NCI-H2029 treated with DMSO at 0.1 percent for 48 hours (cell line): ENCODE results near the gene NIPAL3.
"Not testable (repeated sequence)": the region's sequence is repeated elsewhere in the genome, so short reads cannot be mapped to it uniquely, and the experiment has no call there.

ENCODE experiments used
- DNase-seq: peaks from one replicate; lab custom pipeline; 2025; lab: John Stamatoyannopoulos, UW

The NIPAL3 gene

DNA sequence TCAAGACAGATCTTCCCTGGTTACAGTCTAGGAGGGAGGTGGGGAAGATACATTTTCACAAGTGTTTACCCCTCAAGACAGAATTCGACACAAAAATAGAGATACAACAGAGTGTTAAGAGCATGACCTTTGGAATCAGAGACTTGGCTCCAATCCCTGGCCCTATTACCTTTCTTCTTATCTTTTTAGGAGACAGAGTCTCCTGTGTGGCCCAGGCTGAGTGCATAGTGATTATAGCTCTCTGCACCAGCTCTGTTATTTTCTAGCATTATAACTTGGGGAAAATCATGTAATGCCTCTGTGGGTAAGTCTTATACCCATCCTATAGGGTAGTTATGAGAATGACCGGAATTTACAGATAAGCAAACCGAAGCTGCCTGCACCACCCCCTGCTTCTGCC, 9.8 kb downstream of the NIPAL3 start:
- no peak for DNase-seq

DNA sequence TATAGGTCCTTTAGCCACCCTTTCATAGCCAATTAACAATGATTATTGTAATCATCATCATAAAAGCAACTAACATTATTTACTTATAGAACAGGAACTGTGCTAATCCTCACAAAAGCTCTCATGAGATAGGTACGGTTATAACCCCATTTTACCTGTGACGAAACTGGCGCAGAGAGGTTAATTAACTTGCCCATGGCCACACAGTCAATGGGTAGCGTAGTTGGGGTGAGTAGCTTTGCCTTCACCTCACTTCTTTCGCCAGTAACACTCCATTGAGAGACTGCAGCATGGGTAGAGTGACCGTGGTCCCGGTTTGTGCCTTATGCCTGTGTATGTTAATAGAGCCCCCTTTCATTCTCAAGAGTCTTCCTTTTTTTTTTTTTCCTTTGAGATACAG, 10.3 kb downstream of the NIPAL3 start:
- DNase-seq = no peak

DNA sequence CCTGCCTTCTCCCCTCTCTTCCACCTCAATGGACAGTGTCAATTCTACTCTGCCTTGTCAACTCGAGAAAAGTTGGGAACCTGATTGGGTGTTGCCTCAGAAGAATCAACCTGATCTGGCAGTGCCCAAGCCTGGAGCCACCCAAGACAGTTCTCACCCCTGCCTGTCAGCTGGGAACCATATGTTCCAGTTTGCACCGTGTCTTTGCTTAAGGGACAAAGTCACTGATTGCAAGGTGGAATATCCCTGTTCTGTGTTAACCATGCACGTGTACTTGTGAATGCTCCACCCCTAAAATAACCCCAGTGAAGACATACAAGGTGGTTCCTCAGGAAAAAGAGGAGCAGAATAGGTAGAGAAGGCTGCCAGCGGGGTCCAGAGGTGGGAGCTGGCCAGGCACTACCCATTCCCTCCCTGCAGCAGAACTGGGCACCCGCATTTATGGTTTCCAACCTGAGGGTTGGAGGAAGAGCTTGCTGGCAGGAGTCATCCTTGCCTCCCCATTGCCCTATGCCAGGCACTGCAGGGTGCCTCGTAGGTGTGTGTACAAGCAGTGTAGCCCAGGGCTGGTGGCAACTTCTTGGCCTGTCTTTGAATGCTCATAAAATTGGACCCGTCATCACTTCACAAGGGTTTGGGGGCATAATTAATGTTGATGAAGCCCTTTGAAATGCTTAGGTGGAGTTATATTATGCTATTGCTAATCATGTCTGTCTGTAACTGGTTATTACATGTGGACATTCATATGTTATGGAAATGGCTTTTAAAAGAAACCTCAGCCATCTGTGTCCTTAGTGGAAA, 11.3 kb downstream of the NIPAL3 start:
- no peak for DNase-seq

DNA sequence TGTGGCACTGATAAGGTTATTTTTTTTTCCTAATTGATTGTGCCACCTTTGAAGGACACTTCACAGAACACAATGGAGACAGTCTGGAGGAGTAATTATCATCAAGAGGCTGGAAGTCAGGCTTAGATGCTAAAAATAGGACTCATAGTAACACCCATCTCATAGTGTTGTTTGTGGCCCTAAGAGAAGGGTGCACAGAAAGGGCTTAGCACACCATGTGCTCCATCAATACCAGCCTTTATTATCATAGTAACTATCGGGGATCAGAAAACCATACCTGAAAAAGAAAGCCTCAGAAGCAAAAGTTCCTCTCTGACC, 11.9 kb downstream of the NIPAL3 start:
- DNase-seq = peak; percentile 27

DNA sequence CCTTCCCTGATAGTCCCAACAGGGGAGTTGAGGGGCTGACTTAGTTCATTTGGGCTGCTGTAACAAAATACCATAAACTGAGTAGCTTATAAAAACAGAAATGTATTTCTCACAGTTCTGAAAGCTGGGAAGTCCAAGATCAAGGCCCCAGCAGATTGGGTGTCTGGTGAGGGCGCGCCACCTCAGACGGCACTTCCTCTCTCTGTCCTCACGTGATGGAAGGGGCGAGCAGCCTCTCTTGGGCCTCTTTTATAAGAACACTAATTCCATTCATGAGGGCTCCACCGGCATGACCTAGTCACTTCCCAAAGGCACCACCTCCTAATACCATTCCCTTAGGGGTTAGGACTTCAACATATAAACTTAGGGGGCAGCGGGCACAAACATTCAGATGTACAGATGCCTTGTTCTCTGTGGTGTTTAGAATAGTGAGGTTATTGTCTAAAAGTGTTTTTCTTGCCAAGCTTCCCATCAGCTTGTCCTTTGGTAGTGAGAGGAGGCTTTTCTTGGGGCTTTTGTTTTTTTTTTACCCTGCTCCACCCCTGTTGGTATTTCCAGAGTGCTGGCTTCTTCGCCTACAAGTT, 20.3 kb downstream of the NIPAL3 start:
- no peak for DNase-seq

DNA sequence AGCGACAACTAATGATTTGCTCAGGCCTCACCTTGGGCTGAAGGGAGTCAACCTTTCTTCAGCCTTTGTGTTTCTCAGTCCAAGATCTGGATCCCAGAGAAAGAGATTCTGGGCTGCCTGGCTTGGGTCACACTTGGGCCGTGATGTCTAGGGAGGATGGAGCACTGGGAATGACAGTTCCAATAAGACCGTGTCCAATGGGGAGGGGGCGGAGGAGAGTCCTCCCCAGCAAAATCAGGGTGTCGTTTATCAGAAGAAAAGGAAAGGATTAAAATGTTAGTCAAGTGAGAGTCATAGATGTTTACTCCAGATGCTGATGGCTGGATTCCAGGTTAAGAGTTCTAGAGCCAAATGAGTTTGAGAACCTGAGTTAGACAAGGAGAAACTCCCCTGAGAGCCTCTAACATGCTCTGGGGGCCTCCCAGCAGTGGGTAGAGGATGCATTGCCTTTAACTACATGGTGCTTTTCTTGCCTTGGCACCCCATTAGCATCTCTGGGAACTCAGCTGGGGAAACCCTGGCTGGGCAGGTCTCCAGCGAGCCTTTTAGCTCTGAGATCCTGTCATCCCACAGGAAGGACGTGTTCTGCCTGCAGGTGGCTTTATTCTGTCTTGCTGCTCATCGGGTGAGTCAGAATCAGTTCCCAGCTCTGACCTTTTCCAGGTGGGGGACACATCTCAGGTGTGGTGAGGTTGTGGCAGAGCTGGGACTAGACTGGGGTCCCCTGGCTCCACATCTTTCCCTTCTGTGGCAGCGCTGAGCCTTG, 22.2 kb downstream of the NIPAL3 start:
- no peak for DNase-seq

DNA sequence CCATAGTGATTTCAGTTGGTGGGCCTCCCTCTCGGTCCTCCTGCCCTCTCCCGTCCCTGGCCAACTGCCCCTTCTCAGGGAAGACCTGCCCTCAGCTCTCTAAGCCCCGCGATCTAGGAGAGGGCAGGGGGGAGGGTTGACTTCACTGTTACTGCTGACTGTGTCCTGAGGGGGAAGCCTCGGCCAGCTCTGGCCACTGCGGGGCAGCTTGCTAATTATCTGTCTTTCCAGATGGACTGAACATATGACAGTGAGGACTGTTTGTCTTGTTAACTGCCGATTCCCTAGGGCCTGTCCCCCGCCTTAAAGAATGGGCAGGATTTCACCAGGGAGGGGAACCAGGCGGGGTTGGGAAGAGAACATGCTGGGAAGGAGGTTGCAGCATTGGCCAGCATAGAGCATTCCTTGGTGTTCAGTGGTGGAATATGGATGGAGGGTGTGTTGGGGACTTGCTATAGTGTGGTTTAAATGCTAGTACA, 22.9 kb downstream of the NIPAL3 start:
- DNase-seq = no peak

DNA sequence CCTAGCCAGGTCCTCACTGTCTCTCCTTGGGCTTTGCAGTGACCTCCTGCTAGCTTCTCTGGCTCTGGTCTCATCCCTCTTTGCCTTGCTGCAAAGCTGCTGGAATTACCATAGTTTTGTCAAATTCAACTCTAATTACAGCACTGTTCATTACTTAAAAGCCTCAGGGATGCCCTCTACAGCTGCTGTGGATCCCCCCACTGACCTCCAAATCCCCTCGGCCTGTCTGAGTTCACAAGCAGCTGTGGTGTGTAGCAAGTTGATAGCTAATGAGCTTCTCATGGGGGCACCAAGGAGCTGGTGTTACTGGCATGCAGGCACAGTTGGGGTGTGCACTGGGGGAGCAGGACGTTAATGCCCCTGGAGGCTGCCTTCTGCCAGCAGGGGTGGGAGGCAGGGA, 24.8 kb downstream of the NIPAL3 start:
- DNase-seq = no peak

DNA sequence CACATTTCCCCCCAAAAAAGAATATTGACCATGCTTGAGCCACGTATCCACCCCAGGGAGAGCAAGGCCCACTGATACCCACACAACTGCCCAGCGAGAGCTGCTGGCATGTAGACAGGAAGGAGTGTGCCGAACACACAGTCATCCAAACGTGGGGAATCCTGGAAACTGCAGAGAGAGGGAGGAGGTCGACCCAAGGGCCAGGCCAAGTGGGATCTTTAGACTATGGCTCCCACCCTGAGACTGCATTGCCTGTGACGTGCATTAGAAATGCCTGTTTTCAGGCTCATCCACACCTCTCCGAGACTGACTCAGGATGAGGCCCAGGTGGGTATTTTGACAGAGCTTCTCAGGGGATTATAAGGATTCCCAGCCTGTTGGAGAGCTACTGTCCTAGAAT, 25.9 kb downstream of the NIPAL3 start:
- no peak for DNase-seq

DNA sequence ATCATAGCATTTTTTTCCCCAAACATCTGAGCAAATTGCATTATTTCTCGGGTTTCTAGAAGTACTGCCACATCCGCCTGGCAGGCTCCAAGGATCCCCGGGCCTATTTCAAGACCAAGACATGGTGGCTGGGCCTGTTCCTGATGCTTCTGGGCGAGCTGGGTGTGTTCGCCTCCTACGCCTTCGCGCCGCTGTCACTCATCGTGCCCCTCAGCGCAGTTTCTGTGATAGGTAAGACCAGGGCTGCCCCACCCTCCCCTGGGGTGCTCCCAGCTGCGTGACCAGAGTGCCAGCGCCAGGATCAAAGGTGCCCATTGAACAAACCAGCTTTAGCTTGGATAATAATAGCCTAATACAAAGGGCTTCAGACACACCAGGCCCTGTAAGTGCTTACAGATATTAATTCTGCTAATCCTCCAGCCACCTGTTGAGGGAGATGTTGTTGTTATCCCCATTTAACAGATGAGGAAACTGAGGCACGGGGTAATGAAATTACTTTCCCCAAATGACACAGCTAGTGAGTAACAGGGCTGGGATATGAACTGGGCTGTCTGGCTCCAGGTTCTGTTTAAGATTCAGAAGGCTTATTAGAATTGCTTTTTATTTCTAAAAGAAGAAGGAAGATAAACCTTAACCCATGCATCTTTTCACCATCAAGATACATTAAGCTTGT, 26.5 kb downstream of the NIPAL3 start:
- DNase-seq = no peak

DNA sequence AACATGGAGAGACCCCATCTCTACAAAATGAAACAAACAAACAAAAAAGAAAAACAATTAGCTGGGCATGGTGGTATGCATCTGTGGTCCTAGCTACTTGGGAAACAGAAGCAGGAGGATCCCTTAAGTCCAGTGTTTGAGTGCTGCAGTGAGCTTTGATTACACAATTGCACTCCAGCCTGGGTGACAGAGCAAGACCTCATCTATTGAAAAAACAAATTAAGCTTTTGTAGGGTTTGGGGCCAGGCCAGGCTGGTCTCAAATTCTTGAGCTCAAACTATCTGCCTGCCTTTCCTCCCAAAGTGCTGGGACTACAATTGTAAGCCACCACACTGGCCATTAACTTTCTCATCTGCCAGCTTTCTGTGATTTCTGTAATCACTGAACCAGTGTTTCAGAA, 27.2 kb downstream of the NIPAL3 start:
- DNase-seq = no peak

DNA sequence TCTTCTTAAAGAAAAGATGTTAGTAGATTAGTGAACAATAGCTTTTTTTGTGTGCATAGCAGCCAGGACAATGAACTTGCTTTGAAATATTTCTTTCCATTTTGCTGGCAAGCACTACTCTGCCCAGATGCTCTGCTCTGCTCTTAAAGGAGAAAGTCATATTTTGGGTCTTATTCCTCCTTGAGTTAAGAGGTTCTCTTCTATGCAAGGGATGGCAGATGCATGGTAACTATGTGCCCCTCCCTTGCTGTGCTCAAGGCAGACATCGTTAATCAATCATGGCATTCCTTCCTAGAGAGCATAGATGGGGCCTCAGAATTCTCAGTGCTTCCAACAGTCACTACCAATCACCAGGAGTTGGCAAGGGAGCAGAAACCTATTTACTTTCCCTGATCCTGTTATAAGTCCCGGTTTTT, 27.6 kb downstream of the NIPAL3 start:
- no peak for DNase-seq

DNA sequence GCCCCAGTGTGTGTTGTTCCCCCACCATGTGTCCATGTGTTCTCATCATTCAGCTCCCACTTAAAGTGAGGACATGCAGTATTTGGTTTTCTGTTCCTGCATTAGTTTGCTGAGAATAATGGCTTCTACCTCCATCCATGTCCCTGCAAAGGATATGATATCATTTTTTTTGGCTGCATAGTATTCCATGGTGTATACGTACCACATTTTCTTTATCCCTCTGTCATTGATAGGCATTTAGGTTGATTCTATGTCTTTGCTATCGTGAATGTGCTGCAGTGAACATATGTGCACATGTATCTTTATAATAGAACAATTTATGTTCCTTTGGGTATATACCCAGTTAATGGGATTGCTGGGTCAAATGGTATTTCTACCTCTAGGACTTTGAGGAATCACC, 30.8 kb downstream of the NIPAL3 start:
- not testable (repeated sequence) for DNase-seq

DNA sequence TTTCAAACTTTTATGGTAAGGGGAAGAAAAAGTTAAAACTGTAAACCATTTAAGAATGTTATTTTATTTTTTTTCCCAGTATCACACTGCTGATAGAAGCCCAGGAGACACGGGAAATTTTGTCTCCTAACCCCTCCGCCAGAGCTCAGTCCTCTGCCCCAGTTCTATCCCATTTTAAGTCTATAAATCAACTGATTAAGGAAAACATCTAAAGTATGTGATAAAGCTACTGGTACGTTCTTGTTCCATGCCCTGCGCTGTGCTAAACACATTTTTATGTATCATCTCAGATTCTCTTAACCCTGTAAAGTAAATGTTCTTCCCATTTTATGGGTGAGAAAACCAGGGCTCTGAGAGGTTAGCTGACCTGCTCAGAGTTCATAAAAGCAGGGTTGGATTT, 34.7 kb downstream of the NIPAL3 start:
- no peak for DNase-seq

DNA sequence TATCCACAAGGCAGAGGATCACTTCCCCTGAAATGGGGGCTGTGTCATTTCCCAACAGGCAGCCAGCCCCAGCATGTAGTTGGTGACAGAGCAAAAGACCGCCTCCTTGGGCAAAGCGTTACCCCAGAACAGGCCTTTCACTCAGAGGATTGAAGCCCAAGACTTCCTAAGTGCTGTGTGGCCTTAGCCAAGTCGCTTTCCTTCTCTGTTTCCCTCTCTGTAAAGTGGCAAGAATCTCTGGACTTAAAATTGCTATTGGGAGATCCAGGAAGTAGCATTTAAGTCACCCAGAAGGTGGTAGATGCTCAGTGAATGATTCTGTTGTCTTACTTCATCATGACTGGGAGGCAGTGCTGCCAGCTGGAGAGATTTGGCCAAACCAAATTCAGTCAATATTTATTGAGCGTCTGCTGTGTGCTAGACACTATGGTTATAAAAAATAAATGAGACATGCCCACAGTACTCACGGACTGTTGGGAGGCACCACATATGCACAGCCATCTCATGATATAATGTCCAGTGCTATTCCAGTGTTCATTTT, 35.3 kb downstream of the NIPAL3 start:
- no peak for DNase-seq

DNA sequence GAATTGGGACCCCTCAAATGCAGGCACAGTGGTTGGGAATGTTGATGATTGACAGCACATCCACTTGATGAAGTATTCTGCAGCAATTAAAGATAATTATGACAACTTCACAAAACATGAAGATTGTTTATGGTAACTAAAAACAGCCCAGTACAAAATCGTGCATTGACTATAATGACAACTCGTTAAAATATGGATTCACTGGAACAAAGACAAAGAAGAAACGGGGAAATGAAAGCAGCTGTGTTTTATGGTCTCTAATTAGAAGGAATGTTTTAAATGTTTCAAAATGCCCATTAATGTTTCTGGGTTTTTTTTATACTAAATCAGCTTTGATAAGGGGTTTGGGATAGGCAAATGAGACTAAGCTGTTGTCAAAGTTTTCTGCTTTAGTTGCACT, 36.1 kb downstream of the NIPAL3 start:
- DNase-seq = no peak

DNA sequence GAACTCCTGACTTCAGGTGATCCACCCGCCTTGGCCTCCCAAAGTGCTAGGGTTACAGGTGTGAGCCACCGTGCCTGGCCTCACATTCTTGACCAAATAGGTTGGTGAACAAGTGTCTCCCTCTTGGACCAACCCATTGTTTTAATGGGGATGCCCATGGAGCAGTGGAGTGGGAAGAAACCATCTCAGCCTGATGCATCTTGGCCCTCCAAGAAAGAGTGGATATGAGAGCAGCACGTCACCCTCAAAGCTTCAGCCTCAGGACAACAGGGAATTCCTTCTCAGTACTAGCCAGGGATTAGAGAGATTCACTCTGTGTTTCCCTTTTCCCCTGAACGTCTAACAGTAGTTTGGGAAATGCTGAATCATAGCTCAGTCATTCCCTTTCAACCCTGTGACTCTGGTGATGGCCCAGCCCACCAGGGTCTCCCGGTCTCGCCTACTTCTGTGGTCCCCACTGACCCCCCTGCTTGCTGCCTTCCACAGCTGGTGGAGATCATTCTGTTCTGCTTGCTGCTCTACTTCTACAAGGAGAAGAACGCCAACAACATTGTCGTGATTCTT, 37.4 kb downstream of the NIPAL3 start:
- DNase-seq = no peak

DNA sequence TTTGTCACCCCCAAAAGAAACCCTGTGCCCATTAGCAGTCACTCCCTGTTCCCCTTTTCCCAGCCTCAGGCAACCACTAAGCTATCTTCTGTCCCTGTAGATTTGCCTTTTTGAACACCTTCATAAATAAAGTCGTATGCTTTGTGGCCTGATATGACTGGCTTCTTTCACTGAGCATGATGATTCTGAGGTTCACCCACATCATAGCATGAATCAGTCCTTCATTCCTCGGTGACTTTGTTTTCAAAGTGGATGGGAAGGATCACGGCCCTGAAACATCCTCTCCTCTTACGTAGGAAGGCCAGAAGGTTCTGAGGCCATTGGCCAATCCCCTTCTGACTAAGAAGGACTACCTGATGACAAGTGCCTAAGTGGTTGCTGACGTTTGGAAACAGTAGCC, 39.1 kb downstream of the NIPAL3 start:
- DNase-seq = no peak

DNA sequence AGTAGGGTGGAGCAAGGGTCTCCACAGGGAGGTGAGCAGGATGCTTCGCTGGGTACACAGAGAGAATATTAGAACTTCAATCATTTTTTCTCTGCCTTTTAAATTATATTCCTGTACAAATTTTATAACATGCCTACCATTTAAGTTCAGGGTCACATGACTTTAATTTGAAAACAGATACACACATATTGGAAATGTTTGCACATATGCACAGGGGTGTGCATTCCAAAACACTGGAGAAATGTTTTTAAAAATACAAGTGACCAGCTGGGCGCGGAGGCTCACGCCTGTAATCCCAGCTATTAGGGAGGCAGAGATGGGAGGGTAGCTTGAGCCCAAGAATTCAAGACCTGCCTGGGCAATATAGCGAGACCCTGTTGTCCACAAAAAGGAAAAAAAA, 39.7 kb downstream of the NIPAL3 start:
- no peak for DNase-seq

DNA sequence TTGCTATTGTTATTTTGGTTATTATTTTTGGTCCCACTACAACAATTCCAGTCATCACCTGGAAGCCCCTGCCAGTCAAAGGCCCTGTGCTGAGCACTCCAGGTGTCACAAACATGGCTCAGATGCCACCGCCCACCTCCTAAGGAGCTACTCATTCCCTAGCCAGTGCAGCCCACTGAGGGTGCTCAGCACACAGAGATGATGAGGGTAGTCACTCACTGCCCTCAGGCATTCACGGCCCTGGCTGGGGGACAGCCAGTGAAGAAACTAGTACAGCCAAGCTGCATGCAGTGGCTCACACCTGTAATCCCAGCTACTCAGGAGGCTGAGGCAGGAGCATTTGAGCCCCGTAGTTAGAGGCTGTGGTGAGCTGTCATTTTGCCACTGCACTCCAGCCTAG, 42.3 kb downstream of the NIPAL3 start:
- DNase-seq = no peak

DNA sequence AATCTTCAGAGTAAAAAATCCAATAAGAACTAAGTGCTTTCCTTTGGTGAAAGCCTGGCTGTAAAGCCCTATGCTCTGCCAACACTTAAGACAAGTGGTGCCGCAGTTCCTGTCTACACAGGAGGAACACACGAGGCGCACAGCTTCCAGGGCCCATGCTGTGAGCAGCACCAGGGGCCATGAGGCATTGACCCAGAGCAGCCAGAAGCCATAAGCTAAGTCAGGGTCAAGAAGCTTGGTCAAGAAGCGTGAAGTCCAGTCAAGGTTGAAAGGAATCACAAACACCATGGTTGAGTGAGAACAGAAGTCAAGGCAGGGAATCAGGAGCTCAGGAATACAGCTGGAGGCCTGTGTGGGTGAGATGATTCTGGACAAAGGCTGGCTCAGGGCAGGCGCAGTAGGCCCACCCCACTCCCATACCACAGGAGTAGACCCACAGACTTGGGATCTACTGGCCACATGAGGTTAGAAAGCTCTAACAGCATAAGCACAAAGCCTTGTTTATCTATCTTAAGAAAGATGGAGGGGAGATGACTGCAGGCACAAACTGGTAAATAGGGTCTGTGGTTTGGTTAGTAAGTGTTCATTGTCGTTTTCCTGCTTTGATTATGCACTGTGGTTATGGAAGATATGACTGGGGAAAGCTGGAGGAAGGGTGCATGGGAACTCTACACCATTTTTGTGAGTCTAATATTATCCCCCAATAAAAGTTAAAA, 44.1 kb downstream of the NIPAL3 start:
- no peak for DNase-seq
